HUES6 (cell line): ENCODE measurements around the gene SLC25A53.
"Not testable (repeated sequence)": the region's sequence is repeated elsewhere in the genome, so short reads cannot be mapped to it uniquely, and the experiment has no call there.

ENCODE experiments used
- H3K27ac ChIP-seq: 2 replicates; pipeline ENCODE4 v1.7.0; 2013; ENCODE audit warnings: low read depth, mild to moderate bottlenecking, low read length, inconsistent platforms
- H3K27me3 ChIP-seq: 2 replicates; pipeline ENCODE4 v1.6.1; 2013; ENCODE audit warnings: low read length; ENCODE audit not compliant: control insufficient read depth, insufficient read depth
- H3K36me3 ChIP-seq: 2 replicates; pipeline ENCODE4 v1.6.1; 2013; ENCODE audit warnings: low read length; ENCODE audit not compliant: control insufficient read depth, insufficient read depth
- H3K4me1 ChIP-seq: 2 replicates; pipeline ENCODE4 v1.6.1; 2013; ENCODE audit warnings: low read length; ENCODE audit not compliant: control insufficient read depth, insufficient read depth
- H3K4me3 ChIP-seq: 2 replicates; pipeline ENCODE4 v1.5.1; 2013; ENCODE audit warnings: low read depth, low read length
- H3K9ac ChIP-seq: one replicate; pipeline ENCODE4 v1.6.1; 2013; ENCODE audit warnings: mild to moderate bottlenecking, low read length
- H3K9me3 ChIP-seq: 2 replicates; pipeline ENCODE4 v1.6.1; 2013; ENCODE audit warnings: low read depth, low read length; ENCODE audit not compliant: control insufficient read depth, insufficient read depth

The SLC25A53 gene

DNA sequence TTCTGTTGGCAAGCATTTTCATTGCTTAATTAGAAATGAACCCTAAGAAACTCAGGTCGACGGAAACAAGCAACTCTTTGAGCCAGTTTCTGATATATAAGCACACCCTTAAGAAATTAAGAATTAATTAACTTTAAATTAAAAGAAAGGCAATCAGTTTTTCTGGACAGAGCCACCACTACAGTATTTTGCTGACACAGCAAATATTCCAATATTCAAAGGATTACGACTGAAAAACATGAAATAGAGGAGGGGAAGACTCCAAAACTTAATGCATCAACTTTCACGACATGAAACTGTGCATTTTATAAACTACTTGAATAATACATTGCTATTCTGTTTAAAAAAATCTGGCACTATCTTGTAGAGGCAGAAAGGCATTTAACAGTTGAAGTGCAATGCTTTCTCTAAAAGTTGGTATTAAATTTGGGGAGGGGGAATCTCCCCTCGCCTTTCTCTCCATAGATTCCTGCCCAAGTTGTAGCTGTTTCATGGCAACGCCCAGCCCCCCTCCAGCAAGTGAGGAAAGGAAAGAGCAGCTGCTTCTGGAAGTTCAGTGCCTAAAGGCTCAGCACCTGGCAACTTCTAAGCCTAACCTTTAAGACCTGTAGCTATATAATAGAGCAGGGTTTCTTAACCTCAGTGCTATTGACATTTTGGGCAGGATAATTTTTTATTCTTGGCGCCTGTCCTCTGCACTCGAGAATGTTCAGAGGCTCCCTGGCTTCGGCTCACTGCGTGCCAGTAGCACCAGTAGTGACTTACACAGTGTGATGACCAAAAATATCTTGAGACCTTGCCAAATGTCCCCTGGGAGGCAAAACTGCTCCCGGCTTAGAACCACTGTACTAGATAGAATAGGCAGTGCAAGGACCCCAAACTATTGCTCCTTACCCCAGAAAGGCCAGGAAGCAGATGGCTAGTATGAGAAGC, 51.2 kb downstream of the SLC25A53 start:
- Histone ChIP-seq H3K4me1 (peaks cover 6% of the 10 kb centered on the region; the same call in 1 of the 2 replicates), H3K36me3 (no peaks in the 10 kb centered on the region), H3K27ac (no peak overlapping the region), H3K9ac (no peak overlapping the region), H3K4me3 (no peak overlapping the region), H3K27me3 (peaks cover 27% of the 10 kb centered on the region; the same call in 1 of the 2 replicates), H3K9me3 (no peaks in the 10 kb centered on the region)

DNA sequence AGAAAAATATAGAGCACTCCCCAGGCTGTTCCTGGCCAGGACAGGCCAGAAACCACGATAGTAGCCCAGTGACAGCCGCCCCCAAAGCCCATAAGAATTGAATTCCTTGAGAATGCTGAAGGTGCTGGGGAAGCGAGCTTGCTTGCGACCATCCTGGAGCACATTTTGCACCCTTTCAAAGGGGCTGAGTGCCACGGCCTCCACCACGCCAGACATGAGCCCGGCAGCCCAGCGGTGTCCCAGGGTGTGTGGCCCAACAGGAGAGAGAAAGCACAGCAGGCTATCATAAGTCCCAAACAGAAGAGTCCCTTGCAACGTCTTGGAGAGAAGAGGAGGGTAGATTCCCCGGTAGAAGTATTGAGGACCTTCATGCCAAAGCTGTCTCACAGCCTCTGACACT, 52.1 kb downstream of the SLC25A53 start:
- Histone ChIP-seq H3K4me3 (no peak overlapping the region), H3K27ac (no peak overlapping the region), H3K36me3 (no peaks in the 10 kb centered on the region), H3K4me1 (peaks cover 6% of the 10 kb centered on the region; the same call in 1 of the 2 replicates), H3K9me3 (no peaks in the 10 kb centered on the region), H3K27me3 (peaks cover 22% of the 10 kb centered on the region; the same call in 1 of the 2 replicates), H3K9ac (no peak overlapping the region)

- H3K4me3 ChIP-seq, result no peak overlapping the region
- no peaks in the 10 kb centered on the region for H3K36me3 ChIP-seq
- H3K4me1 ChIP-seq, result no peaks in the 10 kb centered on the region
- no peak overlapping the region for H3K27ac ChIP-seq
- H3K27me3 ChIP-seq, result peaks cover 26% of the 10 kb centered on the region
- no peak overlapping the region for H3K9ac ChIP-seq
- H3K9me3 ChIP-seq, result no peaks in the 10 kb centered on the region
Observed at GRCh38 chrX:104098919-104099318, 57.9 kb downstream of the SLC25A53 start.

DNA sequence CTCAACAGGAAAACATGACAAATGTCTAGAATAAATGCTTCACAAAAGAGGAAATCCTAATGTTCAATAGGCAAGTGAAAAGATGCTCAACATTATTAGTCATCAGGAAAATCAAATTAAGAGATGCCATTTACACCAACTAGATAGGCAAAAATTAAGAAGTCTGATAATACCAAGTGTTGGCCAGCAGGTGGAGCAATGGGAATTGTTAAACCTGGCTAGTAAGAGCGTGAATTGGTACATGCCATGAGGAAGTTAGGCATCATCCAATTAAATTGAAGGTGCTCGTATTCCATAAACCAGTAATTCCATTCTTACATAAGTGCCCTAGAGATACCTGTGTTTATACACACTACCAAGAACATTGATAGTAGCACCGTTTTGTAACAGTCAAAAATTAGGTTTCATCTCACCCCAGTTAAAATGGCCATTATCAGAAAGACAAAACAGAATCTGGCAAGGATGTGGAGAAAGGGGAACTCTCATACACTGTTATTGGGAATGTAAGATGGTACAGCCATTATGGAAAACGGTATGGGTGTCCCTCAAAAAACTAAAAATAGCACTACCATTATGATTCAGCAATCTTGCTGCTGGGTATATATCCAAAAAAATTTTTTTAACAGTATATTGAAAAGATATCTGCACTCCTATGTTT, 58.5 kb downstream of the SLC25A53 start:
- peaks cover 30% of the 10 kb centered on the region for H3K27me3 ChIP-seq
- H3K9ac ChIP-seq, result no peak overlapping the region
- no peaks in the 10 kb centered on the region for H3K4me1 ChIP-seq
- H3K27ac ChIP-seq, result no peak overlapping the region
- no peaks in the 10 kb centered on the region for H3K36me3 ChIP-seq
- no peaks in the 10 kb centered on the region for H3K9me3 ChIP-seq
- no peak overlapping the region for H3K4me3 ChIP-seq

GRCh38 chrX:104085919-104086318, 70.9 kb downstream of the SLC25A53 start:
- Histone ChIP-seq H3K27ac (no peak overlapping the region), H3K9ac (no peak overlapping the region), H3K4me1 (no peaks in the 10 kb centered on the region), H3K36me3 (no peaks in the 10 kb centered on the region), H3K27me3 (peaks cover 75% of the 10 kb centered on the region), H3K4me3 (no peak overlapping the region), H3K9me3 (no peaks in the 10 kb centered on the region)

GRCh38 chrX:104085477-104085876, 71.3 kb downstream of the SLC25A53 start:
- H3K4me1 ChIP-seq, result no peaks in the 10 kb centered on the region
- no peaks in the 10 kb centered on the region for H3K9me3 ChIP-seq
- no peaks in the 10 kb centered on the region for H3K36me3 ChIP-seq
- no peak overlapping the region for H3K9ac ChIP-seq
- H3K27me3 ChIP-seq, result peaks cover 71% of the 10 kb centered on the region
- no peak overlapping the region for H3K27ac ChIP-seq
- no peak overlapping the region for H3K4me3 ChIP-seq

DNA sequence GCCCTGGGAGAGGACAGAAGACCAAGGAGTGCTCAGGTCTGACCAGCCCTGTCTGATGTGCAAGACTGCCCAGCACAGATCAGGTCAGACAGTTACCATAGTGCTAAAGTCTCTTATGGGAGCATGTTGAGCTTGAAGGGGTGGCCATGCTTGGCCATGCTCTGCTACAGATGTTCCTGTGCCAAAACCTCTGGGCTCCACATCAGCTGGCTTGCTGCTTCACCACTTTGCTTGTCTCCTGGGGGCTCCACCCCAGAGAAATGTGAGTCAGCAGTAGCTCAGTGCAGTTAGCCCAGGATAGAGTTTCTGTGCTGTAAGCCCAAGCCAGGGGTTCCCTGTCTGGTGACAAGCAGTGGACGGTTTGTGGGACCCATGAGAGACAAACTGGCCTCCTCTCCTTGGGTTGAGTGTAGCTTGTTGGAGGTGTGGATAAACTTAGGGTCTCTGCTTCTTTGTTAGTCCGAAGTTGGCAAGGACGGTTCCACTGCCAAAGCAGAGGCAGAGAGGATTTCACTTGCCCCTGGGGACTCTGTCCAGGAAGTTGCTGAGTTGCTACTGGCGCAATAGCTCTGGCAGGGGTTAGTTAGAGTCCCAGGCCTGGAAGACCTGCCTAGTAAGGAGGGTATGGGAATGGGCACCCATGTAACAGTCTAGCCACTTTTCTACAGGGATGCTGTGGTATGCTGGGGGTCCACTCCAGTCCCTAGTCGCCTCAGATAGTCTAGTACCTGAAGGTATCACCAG, 72.1 kb downstream of the SLC25A53 start:
- H3K9ac ChIP-seq, result no peak overlapping the region
- no peak overlapping the region for H3K4me3 ChIP-seq
- no peak overlapping the region for H3K27ac ChIP-seq
- peaks cover 63% of the 10 kb centered on the region for H3K27me3 ChIP-seq
- no peaks in the 10 kb centered on the region for H3K36me3 ChIP-seq
- H3K4me1 ChIP-seq, result no peaks in the 10 kb centered on the region
- no peaks in the 10 kb centered on the region for H3K9me3 ChIP-seq

GRCh38 chrX:104084063-104084462, 72.7 kb downstream of the SLC25A53 start:
- H3K36me3 ChIP-seq, result no peaks in the 10 kb centered on the region
- H3K27ac ChIP-seq, result no peak overlapping the region
- no peak overlapping the region for H3K9ac ChIP-seq
- H3K9me3 ChIP-seq, result no peaks in the 10 kb centered on the region
- no peaks in the 10 kb centered on the region for H3K4me1 ChIP-seq
- no peak overlapping the region for H3K4me3 ChIP-seq
- H3K27me3 ChIP-seq, result peaks cover 57% of the 10 kb centered on the region

DNA sequence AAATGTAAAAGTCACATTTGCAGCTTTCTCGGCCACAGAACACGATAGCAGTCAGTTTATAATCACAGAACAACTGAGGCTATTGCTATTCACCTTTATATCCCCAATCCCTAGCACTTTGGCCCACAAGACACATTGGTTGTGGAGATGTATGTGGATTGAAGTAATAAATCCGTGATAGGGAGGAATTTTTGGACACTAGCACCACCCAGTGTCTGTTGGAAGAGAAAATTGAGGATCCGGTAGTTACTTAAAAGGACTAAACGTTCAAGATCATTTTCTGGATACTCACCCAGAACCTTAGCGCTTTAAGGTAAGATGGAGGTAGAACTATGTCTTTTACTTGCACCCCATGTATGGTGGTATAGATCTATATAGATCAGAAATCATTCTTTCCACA, 79.0 kb downstream of the SLC25A53 start:
- H3K27me3 ChIP-seq, H3K27ac ChIP-seq, H3K9ac ChIP-seq, H3K36me3 ChIP-seq, H3K4me3 ChIP-seq, H3K4me1 ChIP-seq, H3K9me3 ChIP-seq: not testable (repeated sequence)

DNA sequence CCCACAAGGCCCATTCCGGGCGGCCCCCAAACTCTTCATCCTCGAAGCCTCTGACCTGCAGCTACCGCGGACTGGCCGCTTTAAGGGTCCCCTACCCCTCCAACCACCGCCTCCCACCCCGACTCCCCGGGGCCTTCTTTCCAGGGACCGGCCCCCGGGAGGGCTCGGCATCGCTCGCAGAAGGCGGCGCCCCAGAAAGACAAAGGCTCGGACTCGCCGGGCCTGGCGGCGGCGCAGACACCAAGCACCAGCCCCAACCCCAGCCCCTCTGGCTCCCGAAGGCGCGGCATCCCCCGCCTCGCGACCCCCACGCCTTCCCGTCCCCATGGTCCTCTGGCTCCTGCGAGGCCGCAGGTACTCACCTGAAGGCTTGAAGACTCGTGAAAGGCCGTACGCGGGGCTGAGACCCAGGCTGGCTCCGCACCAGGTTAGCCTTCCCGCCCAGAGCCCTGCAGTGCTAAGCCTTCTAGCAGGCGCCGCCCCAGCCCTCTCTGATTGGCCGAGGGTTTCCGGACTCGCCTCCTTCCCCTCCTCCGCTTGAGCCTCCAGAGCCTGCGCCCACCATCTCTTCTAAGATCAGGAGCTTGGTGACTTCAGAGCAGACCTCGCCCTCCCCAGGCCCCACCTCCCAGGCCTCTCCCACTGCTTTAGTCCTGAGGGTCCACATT, 80.9 kb downstream of the SLC25A53 start, which contains the start of gene TMSB15C:
Gene TMSB15C (minus strand): TSS at position 459 of the 668 bp plus-strand sequence.
- H3K4me1 ChIP-seq, H3K27ac ChIP-seq, H3K4me3 ChIP-seq, H3K9me3 ChIP-seq, H3K27me3 ChIP-seq, H3K36me3 ChIP-seq, H3K9ac ChIP-seq: not testable (repeated sequence)
